Activated CD4-positive, alpha-beta memory T cell treated with anti-CD3 and anti-CD28 coated beads for 36 hours (primary cell): ENCODE measurements around the gene SMARCD3. TPM values are rescaled to one million over a fixed set of nuclear protein-coding genes. Genes with fewer than 3 reads are reported as not detected.

Experiments used
- CTCF ChIA-PET: fragments of 350-600 bp; sonication (Branson Sonifier 250); formaldehyde crosslinking; loops from one replicate; lab custom pipeline; 2021; ENCODE audit warnings: antibody characterized with exemption, inconsistent platforms; lab: Charles Lee
- POLR2A ChIA-PET: fragments of 350-600 bp; sonication (Branson Sonifier 250); formaldehyde crosslinking; loops from one replicate; lab custom pipeline; 2021; ENCODE audit warnings: antibody characterized with exemption; lab: Charles Lee
- DNase-seq: peaks from one replicate; pipeline ENCODE4 v3.0.0-alpha.2; 2020
- H3K27ac Mint-ChIP-seq: one replicate; pipeline ENCODE4 v1.8.0; 2021; ENCODE audit warnings: mixed read lengths
- H3K27me3 Mint-ChIP-seq: one replicate; pipeline ENCODE4 v1.8.0; 2021; ENCODE audit warnings: mixed read lengths
- H3K36me3 Mint-ChIP-seq: one replicate; pipeline ENCODE4 v1.8.0; 2021; ENCODE audit warnings: mixed read lengths
- H3K4me1 Mint-ChIP-seq: one replicate; pipeline ENCODE4 v1.8.0; 2021; ENCODE audit warnings: low read depth, mixed read lengths
- H3K4me3 Mint-ChIP-seq: one replicate; pipeline ENCODE4 v1.8.0; 2021; ENCODE audit warnings: mild to moderate bottlenecking, mixed read lengths
- H3K9me3 Mint-ChIP-seq: one replicate; pipeline ENCODE4 v1.8.0; 2021; ENCODE audit warnings: mixed read lengths
- intact Hi-C: fragments of 100-400 bp; cut with micrococcal nuclease; formaldehyde crosslinking; loops from one replicate; pipeline ENCODE4 v1.15.1; 2023
- total RNA-seq, 2 experiments: library from RNA; stranded (reverse); gene quantifications; one replicate each; pipeline ENCODE4 v1.2.3, GENCODE V29; 2021

The SMARCD3 gene
- total RNA-seq, 2 experiments from 2014 or later, result 4.4 to 5.5 TPM

DNA sequence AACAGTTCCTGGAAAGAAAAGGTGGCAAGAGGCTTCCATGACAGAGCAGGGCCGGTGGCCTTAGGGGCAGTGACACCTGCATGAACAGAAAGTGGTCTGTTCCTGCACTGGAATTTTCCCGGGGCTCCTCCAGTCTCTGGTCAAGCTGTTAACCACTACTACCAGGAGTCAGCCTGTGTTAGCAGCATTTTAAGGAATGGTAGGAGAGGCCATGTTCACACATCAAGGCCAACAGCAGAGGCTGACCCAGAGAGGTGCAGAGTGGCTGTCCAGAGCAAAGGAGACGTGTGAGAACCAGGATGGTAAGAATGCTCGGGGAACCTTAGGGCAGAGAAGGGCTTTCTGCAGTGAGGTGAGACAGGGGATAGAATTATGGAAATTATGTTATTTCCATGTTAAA lies 46.7 kb downstream of the SMARCD3 start:
- no peaks in the 10 kb centered on the region for H3K27me3 Mint-ChIP-seq
- H3K9me3 Mint-ChIP-seq, result no peaks in the 10 kb centered on the region
- ChIA-PET POLR2A (no interaction called here), CTCF (no interaction called here)
- no peak overlapping the region for H3K27ac Mint-ChIP-seq
- no peak for DNase-seq
- H3K4me3 Mint-ChIP-seq, result no peak overlapping the region
- peaks cover 9% of the 10 kb centered on the region for H3K4me1 Mint-ChIP-seq
- no peaks in the 10 kb centered on the region for H3K36me3 Mint-ChIP-seq
- intact Hi-C loops, result no loop called here

- H3K4me1 Mint-ChIP-seq, result peaks cover 6% of the 10 kb centered on the region
- DNase-seq, result no peak
- H3K27ac Mint-ChIP-seq, result no peak overlapping the region
- ChIA-PET POLR2A (no interaction called here), CTCF (interaction anchor here (1.1 kb wide), 1 partner anchor 42 kb away, joined by 3 read pairs; no protein-coding TSS in a partner anchor)
- H3K36me3 Mint-ChIP-seq, result no peaks in the 10 kb centered on the region
- no peaks in the 10 kb centered on the region for H3K9me3 Mint-ChIP-seq
- intact Hi-C loops, result no loop called here
- H3K27me3 Mint-ChIP-seq, result no peaks in the 10 kb centered on the region
- H3K4me3 Mint-ChIP-seq, result no peak overlapping the region
These were observed 47.1 kb downstream of the SMARCD3 start for GRCh38 chr7:151201344-151201743.

GRCh38 chr7:151198945-151199848 lies 49.3 kb downstream of the SMARCD3 start:
- DNase-seq, result no peak
- Mint-ChIP-seq H3K9me3 (no peaks in the 10 kb centered on the region), H3K27me3 (peaks cover 2% of the 10 kb centered on the region), H3K27ac (no peak overlapping the region), H3K36me3 (no peaks in the 10 kb centered on the region), H3K4me1 (no peaks in the 10 kb centered on the region), H3K4me3 (no peak overlapping the region)
- POLR2A ChIA-PET, result no interaction called here
- CTCF ChIA-PET, result no interaction called here
- intact Hi-C loops, result no loop called here

DNA sequence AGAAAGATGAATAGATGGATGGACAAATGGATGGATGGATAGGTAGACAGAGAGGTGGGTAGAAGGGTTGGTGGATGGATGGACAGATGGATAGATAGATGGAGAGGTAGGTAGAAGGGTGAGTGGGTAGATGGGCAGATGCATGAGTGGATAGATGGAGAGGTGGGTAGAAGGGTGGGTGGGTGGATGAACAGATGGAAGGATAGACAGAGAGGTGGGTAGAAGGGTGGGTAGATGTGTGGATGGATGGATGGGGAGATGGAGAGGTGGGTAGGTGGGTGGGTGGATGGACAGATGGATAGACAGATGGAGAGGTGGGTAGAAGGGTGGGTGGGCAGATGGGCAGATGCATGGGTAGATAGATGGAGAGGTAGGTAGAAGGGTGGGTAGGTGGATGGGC lies 50.6 kb downstream of the SMARCD3 start:
- CTCF ChIA-PET, result no interaction called here
- H3K9me3 Mint-ChIP-seq, result no peaks in the 10 kb centered on the region
- peaks cover 2% of the 10 kb centered on the region for H3K27me3 Mint-ChIP-seq
- H3K36me3 Mint-ChIP-seq, result no peaks in the 10 kb centered on the region
- POLR2A ChIA-PET, result no interaction called here
- no peaks in the 10 kb centered on the region for H3K4me1 Mint-ChIP-seq
- H3K4me3 Mint-ChIP-seq, result no peak overlapping the region
- intact Hi-C loops, result no loop called here
- no peak overlapping the region for H3K27ac Mint-ChIP-seq
- DNase-seq, result no peak

DNA sequence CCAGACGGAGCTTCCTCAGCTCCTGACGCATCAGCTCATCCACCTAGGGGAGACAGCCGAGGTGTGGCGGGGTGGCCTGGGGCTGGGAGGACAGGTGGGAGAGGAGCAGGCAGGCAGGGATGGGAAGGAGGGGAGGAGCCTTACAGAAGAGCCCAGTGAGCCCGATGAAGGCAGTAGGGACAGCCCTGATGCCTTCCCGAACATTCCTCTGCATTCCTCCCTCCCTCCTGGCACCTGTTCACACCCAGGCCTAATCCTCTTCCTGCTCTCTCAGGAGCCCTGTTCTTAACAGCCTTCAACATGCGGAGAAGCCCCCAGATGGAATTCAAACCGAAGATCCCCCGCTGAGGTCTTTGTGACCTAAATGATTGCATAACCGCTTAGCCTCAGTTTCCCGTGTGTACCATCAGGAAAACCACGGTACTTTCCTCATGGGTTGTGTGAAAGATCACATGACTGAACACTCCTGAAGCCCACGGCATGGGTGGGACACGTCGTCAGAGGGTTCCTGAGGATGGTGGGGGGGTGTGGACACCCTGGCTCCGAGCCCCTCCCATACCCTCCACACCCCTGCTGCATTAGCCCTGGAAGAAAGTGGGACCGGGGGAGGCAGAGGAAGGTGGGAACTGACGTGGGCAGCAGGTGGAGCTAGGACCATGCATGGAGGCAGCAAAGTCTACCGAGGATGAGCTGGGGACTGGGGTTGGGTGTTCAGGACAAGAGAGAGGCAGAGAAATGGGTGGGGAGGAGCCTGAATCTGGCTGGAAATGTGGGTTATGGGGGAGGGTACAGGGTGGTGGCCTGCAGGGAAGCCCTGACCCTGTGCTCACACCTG lies 52.7 kb downstream of the SMARCD3 start:
- POLR2A ChIA-PET, result no interaction called here
- Mint-ChIP-seq H3K4me3 (no peak overlapping the region), H3K27me3 (peaks cover 2% of the 10 kb centered on the region), H3K4me1 (no peaks in the 10 kb centered on the region), H3K9me3 (no peaks in the 10 kb centered on the region), H3K36me3 (no peaks in the 10 kb centered on the region), H3K27ac (no peak overlapping the region)
- DNase-seq, result no peak
- intact Hi-C loops, result no loop called here
- CTCF ChIA-PET, result no interaction called here

DNA sequence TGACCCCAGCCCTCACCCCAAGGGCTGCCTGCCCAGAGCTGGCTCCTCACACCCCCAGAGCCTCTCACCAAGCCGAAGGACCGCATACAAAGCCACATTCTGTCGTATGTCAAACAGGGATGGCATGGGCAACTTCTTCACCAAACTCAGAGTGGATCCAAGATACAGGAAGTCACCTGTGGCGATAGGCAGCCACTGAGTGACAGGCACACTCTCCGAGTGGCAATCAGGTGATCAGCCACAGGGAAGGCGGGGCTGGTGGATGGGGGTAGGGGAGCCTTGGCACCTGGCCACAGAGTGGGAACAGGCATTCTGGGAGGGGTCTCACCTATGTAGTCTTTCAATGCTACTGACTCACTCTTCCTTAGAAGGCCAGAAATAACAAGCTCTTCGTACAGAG lies 54.3 kb downstream of the SMARCD3 start:
- Mint-ChIP-seq H3K4me3 (no peak overlapping the region), H3K27ac (no peak overlapping the region), H3K9me3 (no peaks in the 10 kb centered on the region), H3K36me3 (no peaks in the 10 kb centered on the region), H3K4me1 (no peaks in the 10 kb centered on the region), H3K27me3 (peaks cover 2% of the 10 kb centered on the region)
- intact Hi-C loops, result no loop called here
- no peak for DNase-seq
- POLR2A ChIA-PET, result no interaction called here
- CTCF ChIA-PET, result interaction anchor here (1.3 kb wide), 1 partner anchor 70 kb away, joined by 3 read pairs; no protein-coding TSS in a partner anchor

DNA sequence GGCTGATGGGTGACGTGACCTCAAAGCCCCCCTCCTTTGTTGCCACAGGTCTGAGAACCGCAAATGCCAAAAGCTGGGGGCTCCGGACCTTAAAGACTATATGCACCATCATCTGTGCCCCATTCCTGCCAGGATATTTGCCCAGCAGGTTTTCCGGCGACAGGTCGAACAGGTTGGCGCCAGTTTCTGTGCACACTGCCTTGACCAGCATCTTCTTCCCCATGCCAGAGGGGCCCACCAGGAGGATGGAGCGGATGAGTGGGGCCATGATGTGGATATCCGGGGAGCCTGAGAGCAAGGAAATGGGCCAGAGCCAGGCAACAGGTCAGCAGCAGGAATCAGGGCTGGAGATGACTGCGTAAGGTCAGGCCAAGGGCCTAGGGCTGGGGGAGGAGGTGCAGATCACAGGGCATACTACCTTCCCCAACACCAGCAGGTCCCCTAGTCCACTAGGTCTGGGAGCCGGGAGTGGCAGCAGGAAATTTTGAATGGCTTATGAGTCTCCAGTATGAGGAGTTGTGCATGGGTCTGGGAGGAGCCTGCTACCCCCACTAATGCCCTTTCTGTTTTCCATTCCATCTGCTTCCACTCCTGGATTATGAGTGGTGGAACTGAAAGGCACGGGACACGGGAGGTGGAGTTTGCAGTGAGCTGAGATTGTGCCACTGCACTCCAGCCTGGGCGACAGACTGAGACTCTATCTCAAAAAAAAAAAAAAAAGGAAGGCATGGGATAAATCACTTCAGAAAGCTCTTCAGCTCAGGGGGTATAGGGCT lies 55.1 kb downstream of the SMARCD3 start:
- ChIA-PET CTCF (no interaction called here), POLR2A (no interaction called here)
- Mint-ChIP-seq H3K36me3 (no peaks in the 10 kb centered on the region), H3K4me1 (no peaks in the 10 kb centered on the region), H3K27me3 (peaks cover 2% of the 10 kb centered on the region), H3K9me3 (no peaks in the 10 kb centered on the region), H3K27ac (no peak overlapping the region), H3K4me3 (no peak overlapping the region)
- no peak for DNase-seq
- intact Hi-C loops, result no loop called here

- ChIA-PET CTCF (no interaction called here), POLR2A (interaction anchor here (0.6 kb wide), 1 partner anchor 87 kb away, joined by 4 read pairs; no protein-coding TSS in a partner anchor)
- peaks cover 2% of the 10 kb centered on the region for H3K27me3 Mint-ChIP-seq
- no peaks in the 10 kb centered on the region for H3K4me1 Mint-ChIP-seq
- no peak overlapping the region for H3K27ac Mint-ChIP-seq
- no peaks in the 10 kb centered on the region for H3K36me3 Mint-ChIP-seq
- no peak overlapping the region for H3K4me3 Mint-ChIP-seq
- no peak for DNase-seq
- no peaks in the 10 kb centered on the region for H3K9me3 Mint-ChIP-seq
- intact Hi-C loops, result no loop called here
These were observed 56.4 kb downstream of the SMARCD3 start for GRCh38 chr7:151192002-151192539.

GRCh38 chr7:151191544-151191943 lies 57.0 kb downstream of the SMARCD3 start:
- POLR2A ChIA-PET, result interaction anchor here (0.6 kb wide), 1 partner anchor 88 kb away, joined by 4 read pairs; no protein-coding TSS in a partner anchor
- DNase-seq, result no peak
- H3K4me1 Mint-ChIP-seq, result no peaks in the 10 kb centered on the region
- CTCF ChIA-PET, result no interaction called here
- peaks cover 2% of the 10 kb centered on the region for H3K27me3 Mint-ChIP-seq
- intact Hi-C loops, result no loop called here
- no peaks in the 10 kb centered on the region for H3K9me3 Mint-ChIP-seq
- no peak overlapping the region for H3K4me3 Mint-ChIP-seq
- H3K36me3 Mint-ChIP-seq, result no peaks in the 10 kb centered on the region
- H3K27ac Mint-ChIP-seq, result no peak overlapping the region

- Mint-ChIP-seq H3K27me3 (no peaks in the 10 kb centered on the region), H3K4me1 (no peaks in the 10 kb centered on the region), H3K27ac (no peak overlapping the region), H3K36me3 (no peaks in the 10 kb centered on the region), H3K9me3 (no peaks in the 10 kb centered on the region), H3K4me3 (no peak overlapping the region)
- DNase-seq, result no peak
- intact Hi-C loops, result no loop called here
- ChIA-PET POLR2A (no interaction called here), CTCF (no interaction called here)
These were observed 59.5 kb downstream of the SMARCD3 start for GRCh38 chr7:151189038-151189437.
